Type B pancreatic cell (in vitro differentiated cells): ENCODE results near the gene XAGE1B. TPM values are rescaled to one million over a fixed set of nuclear protein-coding genes. Genes with fewer than 3 reads are reported as not detected.
"Not testable (repeated sequence)": the region's sequence is repeated elsewhere in the genome, so short reads cannot be mapped to it uniquely, and the experiment has no call there.

Experiments used
- DNase-seq: peaks from one replicate; pipeline ENCODE4 v3.0.0; 2021; ENCODE audit warnings: mixed read lengths; ENCODE audit not compliant: unreplicated experiment; ENCODE audit errors: extremely low spot score
- H3K27ac Mint-ChIP-seq: 2 replicates; pipeline ENCODE4 v1.8.0; 2021; ENCODE audit warnings: mild to moderate bottlenecking, mixed read lengths
- H3K27me3 Mint-ChIP-seq: 2 replicates; pipeline ENCODE4 v1.8.0; 2021; ENCODE audit warnings: mixed read lengths
- H3K36me3 Mint-ChIP-seq: 2 replicates; pipeline ENCODE4 v1.8.0; 2021; ENCODE audit warnings: mixed read lengths
- H3K4me1 Mint-ChIP-seq: one replicate; pipeline ENCODE4 v1.8.0; 2021; ENCODE audit warnings: mixed read lengths; ENCODE audit not compliant: unreplicated experiment
- H3K4me3 Mint-ChIP-seq: 2 replicates; pipeline ENCODE4 v1.8.0; 2021; ENCODE audit warnings: mild to moderate bottlenecking, mixed read lengths
- H3K9me3 Mint-ChIP-seq: 2 replicates; pipeline ENCODE4 v1.8.0; 2021; ENCODE audit warnings: mixed read lengths
- CTCF ChIP-seq: fragments of 200-600 bp; sonication (generic); conservative IDR thresholded peaks from 2 replicates; pipeline ENCODE4 v1.5.0; 2021; ENCODE audit warnings: antibody characterized with exemption, mild to moderate bottlenecking
- total RNA-seq: library from RNA; stranded (reverse); gene quantifications from 2 replicates; pipeline ENCODE4 v1.2.1, GENCODE V29; 2021; ENCODE audit warnings: low replicate concordance

Gene XAGE1B
- total RNA-seq, 1 donor from 2014 or later: not detected

GRCh38 chrX:52504551-52504950 lies 12.3 kb downstream of the XAGE1B start:
- no peak overlapping the region for H3K4me3 Mint-ChIP-seq
- peak; percentile 11 for DNase-seq
- no peak for TF ChIP-seq CTCF

GRCh38 chrX:52501362-52501761 lies 15.5 kb downstream of the XAGE1B start:
- not testable (repeated sequence) for H3K4me1 Mint-ChIP-seq, H3K36me3 Mint-ChIP-seq, DNase-seq

More at GRCh38 chrX:52504551-52504950, 12.3 kb downstream of the XAGE1B start:
- Mint-ChIP-seq H3K27ac (no peak overlapping the region), H3K36me3 (no peaks in the 10 kb centered on the region), H3K27me3 (no peaks in the 10 kb centered on the region), H3K4me1 (no peaks in the 10 kb centered on the region), H3K9me3 (no peaks in the 10 kb centered on the region)

GRCh38 chrX:52496419-52496772 lies 20.5 kb downstream of the XAGE1B start:
- not testable (repeated sequence) for H3K4me3 Mint-ChIP-seq, H3K9me3 Mint-ChIP-seq, H3K4me1 Mint-ChIP-seq, DNase-seq, H3K36me3 Mint-ChIP-seq, H3K27me3 Mint-ChIP-seq, H3K27ac Mint-ChIP-seq

More at GRCh38 chrX:52501362-52501761, 15.5 kb downstream of the XAGE1B start:
- H3K4me3 Mint-ChIP-seq, H3K9me3 Mint-ChIP-seq, H3K27me3 Mint-ChIP-seq, H3K27ac Mint-ChIP-seq: not testable (repeated sequence)

- not testable (repeated sequence) for H3K36me3 Mint-ChIP-seq, DNase-seq
Measured at GRCh38 chrX:52495545-52496418, 21.1 kb downstream of the XAGE1B start, which contains the start of gene XAGE1A. Gene XAGE1A, plus strand, starts transcription at chrX:52495808. Its CDS starts 1,554 bp downstream, at chrX:52497362.

GRCh38 chrX:52471301-52471700 lies 45.6 kb downstream of the XAGE1B start:
- not testable (repeated sequence) for H3K27me3 Mint-ChIP-seq, H3K4me3 Mint-ChIP-seq, H3K27ac Mint-ChIP-seq, H3K36me3 Mint-ChIP-seq, H3K4me1 Mint-ChIP-seq, DNase-seq, H3K9me3 Mint-ChIP-seq

More at GRCh38 chrX:52495545-52496418, 21.1 kb downstream of the XAGE1B start, which contains the start of gene XAGE1A:
- not testable (repeated sequence) for H3K4me1 Mint-ChIP-seq, H3K27ac Mint-ChIP-seq, H3K9me3 Mint-ChIP-seq, H3K4me3 Mint-ChIP-seq, H3K27me3 Mint-ChIP-seq

Other genes with a start within 250 kb of the XAGE1B start
- gene XAGE2, start 148.0 kb downstream of the XAGE1B start, total RNA-seq: 8.0 TPM in 1 of 2 replicates, not detected in the other
- gene XAGE1A, start 21.3 kb downstream of the XAGE1B start, total RNA-seq: not detected in 2 replicates
- not detected in 2 replicates for gene SSX7, start 137.8 kb upstream of the XAGE1B start, total RNA-seq
- gene SSX2, start 190.1 kb upstream of the XAGE1B start, total RNA-seq: not detected in 2 replicates
- gene SSX2B, start 234.2 kb upstream of the XAGE1B start, total RNA-seq: not detected in 2 replicates